ENCODE data around the gene TSHR.

GRCh38 chr14:80933282-80933681 is 22.1 kb upstream of the TSHR start:
- TF ChIP-seq, protein P1, sequence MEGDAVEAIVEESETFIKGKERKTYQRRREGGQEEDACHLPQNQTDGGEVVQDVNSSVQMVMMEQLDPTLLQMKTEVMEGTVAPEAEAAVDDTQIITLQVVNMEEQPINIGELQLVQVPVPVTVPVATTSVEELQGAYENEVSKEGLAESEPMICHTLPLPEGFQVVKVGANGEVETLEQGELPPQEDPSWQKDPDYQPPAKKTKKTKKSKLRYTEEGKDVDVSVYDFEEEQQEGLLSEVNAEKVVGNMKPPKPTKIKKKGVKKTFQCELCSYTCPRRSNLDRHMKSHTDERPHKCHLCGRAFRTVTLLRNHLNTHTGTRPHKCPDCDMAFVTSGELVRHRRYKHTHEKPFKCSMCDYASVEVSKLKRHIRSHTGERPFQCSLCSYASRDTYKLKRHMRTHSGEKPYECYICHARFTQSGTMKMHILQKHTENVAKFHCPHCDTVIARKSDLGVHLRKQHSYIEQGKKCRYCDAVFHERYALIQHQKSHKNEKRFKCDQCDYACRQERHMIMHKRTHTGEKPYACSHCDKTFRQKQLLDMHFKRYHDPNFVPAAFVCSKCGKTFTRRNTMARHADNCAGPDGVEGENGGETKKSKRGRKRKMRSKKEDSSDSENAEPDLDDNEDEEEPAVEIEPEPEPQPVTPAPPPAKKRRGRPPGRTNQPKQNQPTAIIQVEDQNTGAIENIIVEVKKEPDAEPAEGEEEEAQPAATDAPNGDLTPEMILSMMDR (conservative IDR thresholded peaks at IDR 0.05; ENCODE audit: low read length), result no peak
- no peak for TF ChIP-seq EZH2phosphoT487 (IDR thresholded peaks at IDR 0.05; ENCODE audit: borderline replicate concordance, low read depth, low read length)

Measured in OCI-LY7 (cell line).